NCI-H2227 (cell line): ENCODE measurements around the gene ISG20.

Experiments
- DNase-seq: peaks from one replicate; lab custom pipeline; 2025; ENCODE audit not compliant: unreplicated experiment; lab: John Stamatoyannopoulos, UW

ISG20 gene

DNA sequence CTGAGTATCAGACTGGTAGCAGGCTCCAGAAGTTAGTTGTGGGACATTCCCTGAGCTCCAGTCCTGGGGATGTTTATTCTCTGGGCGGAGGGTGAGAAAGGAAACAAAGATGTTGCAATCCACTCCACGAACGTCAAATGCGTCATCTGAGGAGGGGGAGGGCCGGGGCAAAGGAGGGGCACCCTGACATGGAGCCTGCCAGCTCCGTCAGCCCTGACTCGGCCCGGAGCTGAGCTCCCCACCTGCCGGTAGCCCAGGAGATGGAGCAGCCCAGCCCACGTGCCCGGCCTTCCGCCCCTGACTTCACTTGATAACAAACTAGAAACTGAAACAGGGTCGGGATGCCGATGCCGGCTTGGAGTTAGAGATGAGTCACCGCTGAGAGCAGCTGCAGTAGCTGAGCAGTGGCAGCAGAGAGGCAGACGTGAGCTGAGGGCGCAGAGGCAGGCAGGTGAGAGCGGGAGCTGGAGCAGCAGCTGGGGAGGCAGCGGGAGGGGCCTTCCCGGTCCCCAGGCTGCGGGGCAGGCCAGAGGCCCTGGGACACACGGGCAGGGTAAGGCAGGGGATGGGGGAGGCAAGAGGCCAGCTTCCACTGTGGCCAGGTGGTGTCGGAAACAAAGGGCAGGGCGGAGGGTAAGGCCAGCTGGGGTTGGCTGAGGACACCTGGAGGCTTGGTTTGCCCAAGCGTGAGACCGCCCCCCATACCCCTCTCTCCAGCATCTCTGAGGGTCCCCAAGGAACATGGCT, at the start of gene ISG20:
ISG20 (plus strand) TSS at position 391 of the 747 bp plus-strand sequence; CDS start at position 742, 351 bp downstream.
- DNase-seq, result peak; percentile 69

DNA sequence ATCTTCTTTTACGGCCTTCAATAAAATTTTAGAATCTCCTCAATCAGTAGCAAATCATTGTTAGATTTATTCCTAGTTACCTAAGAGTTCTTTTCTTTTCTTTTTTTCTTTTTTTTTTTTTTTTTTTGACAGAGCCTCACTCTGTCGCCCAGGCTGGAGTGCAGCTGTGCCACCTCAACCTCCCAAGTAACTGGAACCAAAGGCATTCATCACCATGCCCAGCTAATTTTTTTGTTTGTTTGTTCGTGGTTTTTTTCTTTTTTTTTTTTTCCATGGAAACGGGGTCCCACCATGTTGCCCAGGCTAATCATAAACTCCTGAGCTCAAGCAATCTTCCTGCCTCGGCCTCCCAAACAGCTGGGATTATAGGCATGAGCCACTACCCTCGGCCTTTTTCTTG, 48.1 kb upstream of the ISG20 start:
- no peak for DNase-seq

DNA sequence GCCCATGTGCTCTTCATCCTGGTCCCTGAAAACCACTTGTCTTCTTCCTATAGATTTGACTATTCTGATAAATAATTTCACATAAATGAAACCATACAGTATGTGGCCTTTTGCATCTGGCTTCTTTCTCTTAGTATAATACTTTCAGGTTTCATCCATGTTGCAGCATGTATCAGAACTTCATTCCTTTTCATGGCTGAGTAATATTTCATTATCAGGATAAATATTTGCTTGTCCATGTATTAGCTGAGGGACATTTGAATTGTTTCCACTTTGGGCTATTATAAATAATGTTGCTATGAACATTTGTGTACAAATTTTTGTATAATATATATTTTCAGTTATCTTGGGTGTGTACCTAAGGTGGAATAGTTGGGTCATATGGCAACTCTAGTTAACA, 47.4 kb upstream of the ISG20 start:
- DNase-seq, result no peak

DNA sequence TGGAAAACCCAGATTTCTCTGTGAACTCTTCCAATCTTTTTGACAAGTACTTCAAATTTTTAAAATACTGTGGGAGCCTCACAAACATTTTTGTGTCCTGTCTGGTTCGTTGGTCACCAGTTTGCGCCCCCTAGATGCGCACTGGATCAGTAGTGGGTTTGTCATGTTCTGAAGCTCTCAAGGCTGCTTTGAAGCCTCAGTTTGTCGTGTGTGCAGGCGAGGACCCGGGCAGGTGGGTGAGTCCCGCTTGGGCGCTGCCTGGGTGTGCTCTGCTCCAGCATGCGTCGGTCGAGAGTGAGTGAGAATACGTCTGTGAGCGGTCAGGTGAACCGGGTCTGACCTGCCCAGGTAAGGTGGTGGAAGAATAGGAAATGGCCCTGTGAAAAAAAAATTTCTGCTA, 34.9 kb upstream of the ISG20 start:
- peak; percentile 22 for DNase-seq

DNA sequence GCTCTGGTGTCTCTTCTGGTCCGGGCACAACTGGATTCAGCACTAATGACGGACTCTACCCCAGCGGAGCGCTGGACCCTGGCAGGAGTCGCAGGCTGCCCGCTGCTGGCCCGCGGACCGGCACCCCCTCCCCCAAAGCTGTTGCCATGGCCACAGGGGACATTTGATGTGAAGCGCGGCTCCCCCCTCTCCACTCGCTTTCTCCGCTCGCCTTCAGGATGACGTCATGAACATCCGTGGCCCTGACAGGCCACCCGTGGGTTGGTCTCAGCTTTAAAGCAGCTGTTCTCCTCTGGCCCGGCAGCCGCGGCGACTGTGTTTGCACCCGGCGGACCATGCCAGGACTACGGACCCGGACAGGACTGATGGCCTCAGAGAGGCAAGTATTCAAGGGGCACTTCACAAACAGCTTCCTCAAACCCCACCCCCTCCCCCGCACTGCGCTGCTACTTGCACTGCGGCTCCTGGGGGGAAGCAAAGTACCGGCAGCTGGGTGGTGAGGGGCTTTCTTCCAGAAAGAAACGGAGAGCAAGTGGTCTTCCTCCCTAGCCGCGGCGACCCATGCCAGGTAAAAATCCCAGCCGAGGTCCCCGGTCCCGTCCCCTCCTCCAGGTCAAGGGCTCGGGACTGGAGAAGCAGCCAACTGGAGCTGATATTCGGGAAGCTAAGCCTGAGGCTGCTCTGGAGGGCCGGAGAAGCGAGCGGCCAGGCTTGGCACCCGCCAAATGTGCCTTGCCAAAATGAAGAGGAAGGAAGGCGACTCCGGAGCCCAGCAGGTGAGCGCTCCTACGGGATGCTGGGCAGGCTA, 34.2 kb upstream of the ISG20 start:
- peak; percentile 83 for DNase-seq

DNA sequence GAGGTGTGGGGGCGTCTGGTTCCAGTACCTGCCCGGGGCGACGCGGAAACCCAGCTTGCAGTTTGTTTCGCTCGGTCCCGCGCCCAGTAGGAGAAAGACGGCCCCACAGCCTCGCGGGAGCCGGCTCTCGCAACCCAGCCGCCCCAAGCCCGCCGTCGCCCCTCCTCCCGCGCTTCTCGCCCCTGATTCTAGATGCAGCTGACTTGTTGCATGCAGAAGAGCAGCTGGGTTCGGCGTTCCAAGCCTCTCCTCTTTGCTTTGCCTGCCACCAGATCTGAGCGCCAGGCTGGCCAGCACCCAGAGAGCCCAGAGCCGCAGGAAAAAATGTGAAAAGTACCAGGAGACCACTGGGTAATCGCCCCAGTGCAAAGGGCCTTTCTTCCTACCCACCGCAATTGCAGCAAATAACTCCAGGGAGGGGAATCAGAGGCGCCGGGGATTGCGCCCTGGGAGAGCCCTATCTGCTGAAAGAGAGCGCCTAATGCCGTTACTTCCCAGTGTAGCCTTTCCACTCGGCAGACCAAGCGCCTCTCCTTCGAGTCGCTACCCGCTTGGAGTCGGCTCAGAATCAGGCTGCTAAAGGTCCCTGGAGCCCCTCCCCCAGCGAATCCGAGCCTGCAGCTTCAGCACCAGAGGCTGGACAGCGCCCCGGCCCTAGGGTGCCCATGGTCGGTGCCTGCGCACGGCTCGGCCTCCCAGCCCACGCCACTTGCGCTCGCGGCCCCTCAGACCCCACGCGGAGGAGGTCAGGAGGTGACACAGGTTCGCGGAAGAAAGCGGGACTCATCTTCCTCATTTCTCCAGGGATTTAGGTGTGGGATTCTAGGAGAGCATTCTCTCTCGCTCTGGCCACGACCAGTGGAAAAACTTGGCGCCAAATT, 33.4 kb upstream of the ISG20 start:
- peak; percentile 53 for DNase-seq

DNA sequence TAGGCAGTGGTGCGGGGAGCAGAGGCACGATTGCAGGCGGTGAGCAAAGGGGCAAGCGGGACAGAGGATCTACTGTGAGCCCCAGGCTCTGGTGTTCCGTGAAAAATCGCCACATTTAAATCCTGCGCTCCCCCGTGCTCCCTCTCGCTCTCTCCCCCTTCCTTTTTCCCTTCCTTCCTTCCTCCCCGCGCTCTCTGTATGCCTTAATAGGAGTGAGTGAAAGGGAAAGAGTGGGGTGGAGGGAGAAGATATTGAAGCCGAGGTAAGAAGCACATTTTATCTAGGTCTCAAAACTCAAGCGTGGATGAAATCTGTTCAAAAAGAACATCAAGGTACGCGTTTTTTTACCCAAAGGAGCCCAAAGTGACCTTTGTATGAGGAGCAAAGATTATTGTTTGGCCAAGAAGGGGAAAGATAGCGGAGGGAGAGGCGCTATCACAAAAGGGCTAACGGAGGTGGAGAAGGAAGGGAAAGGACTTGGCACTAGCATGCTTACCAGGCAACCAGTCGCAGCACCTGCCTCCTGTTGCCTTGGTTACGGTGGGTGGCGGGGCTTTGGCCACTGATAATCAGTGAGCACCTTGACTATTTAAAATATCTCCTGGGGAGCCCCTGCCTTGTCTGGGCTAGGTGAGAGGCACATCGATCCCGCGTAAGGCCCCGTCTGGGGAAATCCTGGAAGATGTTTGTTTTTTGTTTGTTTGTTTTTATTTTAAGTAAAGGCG, 32.6 kb upstream of the ISG20 start:
- peak; percentile 37 for DNase-seq

DNA sequence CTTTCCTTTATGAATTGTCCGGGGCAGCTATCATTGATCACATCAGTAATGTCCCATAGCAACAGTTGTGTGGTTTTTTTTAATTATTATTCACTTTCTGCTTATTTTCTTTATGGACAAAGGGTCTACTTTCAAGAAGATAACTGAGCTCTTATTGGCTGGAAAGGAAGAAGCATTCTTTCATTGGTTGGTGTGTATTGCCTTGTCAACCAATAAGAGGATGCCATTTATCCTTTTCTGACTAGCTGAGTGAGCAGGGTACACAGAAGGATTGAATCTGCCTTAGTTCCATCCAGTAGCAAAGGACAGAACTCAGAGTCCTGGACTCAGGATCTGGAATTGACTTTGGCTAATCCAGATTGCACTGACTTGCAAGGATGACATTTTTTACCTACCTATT, 30.9 kb upstream of the ISG20 start:
- DNase-seq, result peak; percentile 36

DNA sequence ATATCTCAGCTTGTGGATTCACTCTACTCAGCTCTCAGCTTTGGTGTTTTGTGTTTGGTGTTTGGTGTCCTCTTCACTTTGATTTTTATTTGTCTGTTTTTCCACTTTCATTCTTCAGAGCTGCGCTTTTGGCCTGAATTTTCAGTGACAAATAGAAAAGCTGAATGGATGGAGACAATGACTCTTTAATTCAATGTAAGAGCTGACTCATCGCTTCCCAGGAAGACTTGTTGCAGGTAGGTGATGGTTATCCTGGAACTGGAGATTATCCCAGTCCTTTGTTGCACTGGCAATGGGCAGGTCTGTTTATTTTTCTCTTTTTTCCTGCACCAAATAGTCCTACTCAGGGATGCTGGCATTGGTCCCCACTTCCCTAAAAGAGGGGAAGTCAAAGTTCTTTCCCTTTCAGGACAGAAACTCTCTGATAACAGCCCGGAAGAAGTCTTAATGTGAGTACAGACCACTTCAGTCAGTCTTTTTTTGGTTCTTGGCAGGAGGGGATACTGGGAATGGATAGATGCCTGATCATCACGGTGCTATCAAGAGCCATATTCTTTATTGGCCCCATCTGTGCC, 30.1 kb upstream of the ISG20 start:
- DNase-seq, result no peak

DNA sequence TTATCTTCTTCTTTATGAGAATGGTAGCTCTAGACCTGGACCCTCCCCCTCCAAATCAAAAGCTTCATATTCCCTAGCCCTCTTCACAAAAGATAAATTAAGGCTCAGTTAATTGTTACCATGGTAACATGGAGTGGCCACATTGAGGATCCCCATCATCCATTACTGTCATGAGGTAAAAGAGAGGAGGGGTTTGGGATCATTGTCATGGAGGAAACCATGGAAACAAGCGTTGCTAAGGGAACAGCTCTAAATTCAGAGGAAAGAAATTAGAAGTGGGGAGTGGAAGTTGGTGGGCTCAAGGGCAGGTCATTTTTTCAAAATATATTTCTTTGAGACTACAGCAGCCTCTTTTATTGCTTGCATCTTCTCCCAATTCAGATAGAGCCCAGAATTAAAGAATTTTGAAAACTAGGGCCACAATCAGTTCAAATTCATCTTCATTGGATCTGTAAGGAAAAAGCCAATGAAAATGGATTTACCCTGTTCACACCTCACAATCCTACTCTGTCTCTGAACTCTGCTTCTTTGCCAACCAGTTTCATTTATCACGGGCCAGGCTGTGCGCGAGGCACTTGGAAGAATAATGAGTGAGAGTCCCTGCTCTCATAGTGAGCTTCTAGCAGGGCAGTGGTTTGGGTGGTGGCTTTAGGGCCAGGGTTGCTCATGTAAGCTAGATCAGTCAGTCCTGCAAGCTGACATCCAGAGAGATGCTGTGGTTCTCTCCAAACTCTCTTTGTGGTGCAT, 29.3 kb upstream of the ISG20 start:
- peak; percentile 62 for DNase-seq

DNA sequence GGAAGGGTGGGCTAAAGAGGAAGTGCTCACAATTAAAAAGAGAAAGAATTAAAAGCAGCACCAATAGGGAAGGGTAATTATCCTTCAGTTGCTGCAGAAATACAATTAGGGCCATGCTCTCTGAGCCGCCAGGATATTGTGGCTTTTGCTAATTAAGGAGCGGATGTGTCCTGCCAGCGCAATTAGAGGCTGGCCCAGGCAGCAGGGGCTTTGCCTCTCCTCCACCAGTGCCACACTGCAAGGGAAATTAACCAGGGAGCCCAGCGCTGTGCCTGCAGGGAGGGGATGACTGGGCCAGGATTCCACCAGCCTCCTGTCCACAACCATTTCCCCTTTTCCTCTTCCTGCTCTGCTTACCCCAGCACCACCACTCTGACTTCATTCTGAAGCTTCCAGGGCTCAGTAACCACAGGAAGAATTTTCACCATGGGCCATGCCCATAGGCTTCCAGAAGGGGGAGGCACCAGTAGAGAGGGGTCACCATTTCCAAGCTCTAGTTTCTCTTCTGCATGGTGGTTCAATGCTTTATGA, 28.1 kb upstream of the ISG20 start:
- no peak for DNase-seq

DNA sequence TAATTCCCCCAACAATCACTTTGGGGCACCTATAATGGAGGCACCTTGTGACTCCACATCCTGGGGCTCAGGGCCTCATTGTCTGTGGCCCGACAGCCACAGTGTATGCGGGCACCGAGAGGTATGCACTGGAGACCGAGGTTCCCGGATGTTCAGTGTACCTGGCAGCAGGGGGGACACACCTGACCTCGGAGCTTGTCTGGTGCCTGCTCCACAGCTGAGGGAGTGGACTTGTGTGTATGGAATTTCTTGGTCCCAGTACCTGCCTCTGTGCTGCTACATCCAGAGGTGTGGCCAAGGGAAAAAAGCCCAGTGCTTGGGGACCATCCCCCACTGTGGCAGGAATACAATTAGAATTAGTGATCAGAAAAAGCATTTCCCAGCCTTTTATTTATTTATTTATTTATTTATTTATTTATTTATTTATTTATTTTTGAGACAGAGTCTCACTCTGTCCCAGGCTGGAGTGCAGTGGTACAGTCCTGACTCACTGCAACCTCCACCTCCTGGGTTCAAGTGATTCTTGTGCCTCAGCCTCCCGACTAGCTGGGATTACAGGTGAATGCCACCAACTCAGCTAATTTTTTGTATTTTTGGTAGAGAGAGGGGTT, 26.5 kb upstream of the ISG20 start:
- DNase-seq, result no peak

DNA sequence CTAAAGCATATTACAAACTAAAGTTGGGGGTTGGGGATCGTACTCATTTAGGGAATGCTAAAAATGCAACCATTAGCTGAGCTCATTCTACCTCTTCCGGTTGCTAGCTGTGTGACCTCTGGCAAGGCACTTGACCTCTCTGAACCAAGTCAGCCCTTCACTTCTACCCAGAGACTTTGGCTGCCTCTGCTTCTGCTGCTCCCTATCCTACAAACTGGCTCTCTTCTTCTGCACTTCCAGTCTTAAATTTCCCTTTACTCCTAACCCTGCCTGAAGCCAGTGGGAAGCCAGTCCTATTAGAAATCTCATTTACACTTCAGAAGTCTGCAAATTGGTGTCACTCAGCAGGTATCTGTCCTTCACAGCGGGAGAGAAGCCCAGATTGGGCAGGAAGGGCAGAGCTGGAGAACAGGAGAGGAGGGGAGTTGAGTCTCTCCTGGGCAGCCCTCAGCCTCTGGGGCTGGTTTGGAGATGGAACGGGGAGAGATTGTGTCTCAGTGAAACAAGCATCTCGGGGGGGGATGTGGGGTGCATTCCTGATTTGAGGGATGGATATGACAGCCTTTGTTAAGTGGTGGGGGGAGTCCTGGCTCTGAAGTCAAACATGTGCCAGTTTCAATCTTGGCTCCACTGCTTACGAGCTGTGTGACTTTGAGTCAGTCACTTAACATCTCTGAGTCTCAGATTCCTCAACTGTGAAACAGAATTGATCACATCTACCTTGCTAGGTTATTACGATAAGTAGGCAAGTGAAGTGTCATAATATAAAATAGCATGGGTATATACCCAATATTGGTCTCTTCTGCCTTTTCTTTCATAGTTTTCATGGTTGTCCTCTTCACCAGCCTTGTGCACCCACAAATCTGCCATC, 25.5 kb upstream of the ISG20 start:
- DNase-seq, result no peak

DNA sequence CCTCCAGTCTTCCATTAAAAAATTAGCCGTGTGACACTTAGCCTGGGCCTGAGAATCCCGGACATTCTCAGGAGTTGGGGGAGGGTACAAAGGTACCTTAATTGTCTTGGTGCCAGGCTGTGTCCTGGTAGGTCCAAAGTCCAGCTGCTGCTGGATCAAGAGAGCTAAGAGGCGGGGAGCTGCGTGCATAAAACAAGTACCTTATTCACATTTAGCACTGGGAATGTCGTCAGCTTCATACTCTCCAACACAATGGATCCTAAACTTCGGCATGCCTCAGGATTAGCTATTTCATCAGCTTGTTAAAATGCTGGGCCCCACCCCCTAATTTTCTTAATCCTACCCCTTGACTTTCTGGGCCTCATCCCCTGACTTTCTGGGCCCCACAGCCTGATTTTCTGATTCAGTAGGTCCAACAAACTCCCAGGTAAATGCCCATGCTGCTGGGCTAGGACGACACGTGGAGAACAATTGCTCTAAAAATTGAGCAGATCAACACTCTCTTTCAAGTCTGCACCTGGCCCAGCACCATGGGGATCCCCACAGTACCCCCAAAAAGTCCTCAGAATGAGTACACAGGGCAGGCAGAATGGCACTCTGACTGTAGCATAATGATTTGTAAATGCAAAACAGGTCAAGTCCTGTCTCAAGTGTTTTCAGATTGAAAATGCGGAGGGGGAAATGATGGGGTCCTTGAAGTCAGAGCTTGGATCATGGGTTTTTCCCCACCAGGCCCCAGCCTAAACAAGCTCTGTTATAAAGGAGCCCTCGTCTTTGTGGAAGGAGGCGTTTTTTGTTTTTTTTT, 23.3 kb upstream of the ISG20 start:
- peak; percentile 16 for DNase-seq

DNA sequence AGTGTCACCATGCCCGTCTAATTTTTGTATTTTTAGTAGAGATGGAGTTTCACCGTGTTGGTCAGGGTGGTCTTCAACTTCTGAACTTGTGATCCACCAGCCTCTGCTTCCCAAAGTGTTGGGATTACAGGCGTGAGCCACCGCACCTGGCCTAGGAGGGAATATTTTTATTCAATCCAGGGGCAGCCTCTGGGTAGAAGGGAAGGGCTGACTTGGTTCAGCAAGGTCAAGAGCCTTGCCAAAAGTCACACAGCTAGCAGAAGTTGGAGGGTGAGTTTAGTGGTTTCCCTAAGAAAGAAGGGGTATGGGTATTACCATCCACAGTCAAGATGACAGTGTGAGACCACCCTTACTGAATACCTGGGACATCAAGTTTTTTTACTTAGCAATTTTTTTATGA, 22.6 kb upstream of the ISG20 start:
- DNase-seq, result no peak

DNA sequence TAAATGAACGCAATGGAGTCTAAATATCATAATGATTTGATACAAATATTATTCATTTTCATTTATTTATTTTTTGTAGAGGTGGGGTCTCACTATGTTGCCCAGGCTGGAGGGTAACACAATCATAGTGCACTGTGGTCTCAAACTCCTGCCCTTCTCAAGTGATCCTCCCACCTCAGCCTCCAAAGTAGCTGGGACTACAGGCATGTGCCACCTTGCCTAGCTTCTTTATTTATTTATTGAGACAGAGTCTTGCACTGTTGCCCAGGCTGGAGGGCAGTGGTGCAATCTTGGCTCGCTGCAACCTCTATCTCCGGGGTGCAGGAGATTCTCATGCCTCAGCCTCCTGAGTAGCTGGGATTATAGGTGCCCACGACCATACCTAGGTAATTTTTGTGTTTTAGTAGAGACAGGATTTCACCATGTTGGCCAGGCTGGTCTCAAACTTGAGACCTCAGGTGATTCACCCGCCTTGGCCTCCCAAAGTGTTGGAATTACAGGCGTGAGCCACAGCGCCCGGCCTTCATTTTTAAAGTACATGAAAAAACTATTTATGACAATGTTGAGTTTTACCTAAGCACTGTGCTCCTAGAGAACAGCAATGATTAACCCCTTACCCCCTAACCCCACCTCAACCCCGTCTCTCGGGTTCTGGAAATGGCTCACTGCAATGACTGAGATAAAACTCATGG, 21.6 kb upstream of the ISG20 start:
- DNase-seq, result no peak

DNA sequence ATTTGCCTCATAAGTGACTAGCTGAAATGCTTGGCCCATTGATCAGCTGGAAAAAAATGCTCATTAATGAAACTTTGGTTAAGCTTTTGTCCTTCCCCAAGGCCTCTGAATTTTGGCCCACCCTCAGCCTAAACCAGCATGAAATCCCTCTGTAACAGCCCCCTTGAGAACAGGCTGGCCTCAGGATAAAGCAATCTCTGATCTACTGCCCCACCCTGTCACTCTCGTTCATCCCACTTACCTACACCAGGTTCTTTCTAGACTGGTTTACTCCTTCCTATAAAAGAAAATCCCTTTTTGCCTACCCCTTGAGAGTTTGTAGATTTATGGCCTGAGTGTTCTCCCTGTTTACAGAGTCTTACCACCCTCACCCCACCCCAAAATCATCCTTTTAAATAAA, 21.0 kb upstream of the ISG20 start:
- no peak for DNase-seq
